Measurements from ENCODE around the gene HOXA3.

Gene HOXA3

DNA sequence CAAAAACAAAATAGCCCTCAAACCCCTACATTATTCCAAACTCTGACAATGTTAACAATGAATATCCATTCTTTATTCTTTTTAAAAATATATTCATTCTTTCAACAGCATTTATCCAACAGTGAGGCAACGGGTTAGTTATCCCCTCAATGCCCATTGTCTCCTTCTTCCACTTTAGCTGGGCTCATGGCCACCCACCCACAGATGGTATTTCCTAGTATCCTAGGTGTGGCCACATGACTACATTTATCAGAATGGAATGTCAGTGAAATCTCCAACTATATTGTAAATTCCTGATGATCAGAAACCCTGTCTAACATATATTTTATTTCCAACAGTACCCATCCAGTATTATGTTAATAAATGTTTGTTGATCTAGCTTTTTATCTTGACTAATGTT, 70.2 kb downstream of the HOXA3 start:
- H3K27me3 ChIP-seq: peaks cover 17% of the 10 kb centered on the region
- H3K4me3 ChIP-seq (ENCODE audit: low read depth, low read length): no peak overlapping the region
- TF ChIP-seq, protein P1, sequence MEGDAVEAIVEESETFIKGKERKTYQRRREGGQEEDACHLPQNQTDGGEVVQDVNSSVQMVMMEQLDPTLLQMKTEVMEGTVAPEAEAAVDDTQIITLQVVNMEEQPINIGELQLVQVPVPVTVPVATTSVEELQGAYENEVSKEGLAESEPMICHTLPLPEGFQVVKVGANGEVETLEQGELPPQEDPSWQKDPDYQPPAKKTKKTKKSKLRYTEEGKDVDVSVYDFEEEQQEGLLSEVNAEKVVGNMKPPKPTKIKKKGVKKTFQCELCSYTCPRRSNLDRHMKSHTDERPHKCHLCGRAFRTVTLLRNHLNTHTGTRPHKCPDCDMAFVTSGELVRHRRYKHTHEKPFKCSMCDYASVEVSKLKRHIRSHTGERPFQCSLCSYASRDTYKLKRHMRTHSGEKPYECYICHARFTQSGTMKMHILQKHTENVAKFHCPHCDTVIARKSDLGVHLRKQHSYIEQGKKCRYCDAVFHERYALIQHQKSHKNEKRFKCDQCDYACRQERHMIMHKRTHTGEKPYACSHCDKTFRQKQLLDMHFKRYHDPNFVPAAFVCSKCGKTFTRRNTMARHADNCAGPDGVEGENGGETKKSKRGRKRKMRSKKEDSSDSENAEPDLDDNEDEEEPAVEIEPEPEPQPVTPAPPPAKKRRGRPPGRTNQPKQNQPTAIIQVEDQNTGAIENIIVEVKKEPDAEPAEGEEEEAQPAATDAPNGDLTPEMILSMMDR (IDR thresholded peaks at IDR 0.05; ENCODE audit: low read depth, low read length): no peak
- no peak for DNase-seq
- H3K36me3 ChIP-seq: no peaks in the 10 kb centered on the region
- no peaks in the 10 kb centered on the region for H3K4me1 ChIP-seq
- no peaks in the 10 kb centered on the region for H3K9me3 ChIP-seq

DNA sequence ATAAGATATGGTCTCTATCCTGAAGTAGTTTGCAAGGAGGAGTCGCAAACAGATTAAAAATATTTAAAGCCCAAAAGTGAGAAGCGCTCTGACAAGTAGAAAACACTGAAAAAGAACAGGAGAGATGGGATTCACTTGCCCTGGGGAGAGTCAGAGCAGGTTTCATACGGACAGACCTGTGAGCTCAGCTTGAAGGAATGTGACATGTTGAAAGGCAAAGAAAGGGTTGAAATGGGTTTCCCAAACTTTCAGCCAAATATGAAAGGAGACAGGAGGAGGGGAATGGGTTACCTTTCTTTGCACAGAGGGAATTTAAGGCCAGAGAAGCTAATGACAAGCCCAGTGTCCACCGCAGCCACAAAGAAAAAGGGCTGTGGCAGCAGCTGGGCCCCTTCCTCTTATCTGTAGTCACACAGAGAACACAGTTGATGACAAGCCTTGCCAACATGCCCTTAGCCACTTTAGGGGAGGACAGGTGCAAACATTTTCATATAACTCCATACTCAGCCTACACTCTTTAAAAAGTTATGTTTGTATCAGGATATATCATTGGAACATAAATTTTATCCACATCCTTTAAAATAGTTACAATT, 71.4 kb downstream of the HOXA3 start:
- Histone ChIP-seq H3K36me3 (no peaks in the 10 kb centered on the region), H3K4me3 (ENCODE audit: low read depth, low read length) (no peak overlapping the region), H3K9me3 (no peaks in the 10 kb centered on the region), H3K4me1 (no peaks in the 10 kb centered on the region), H3K27me3 (peaks cover 7% of the 10 kb centered on the region)
- no peak for DNase-seq
- TF ChIP-seq, protein P1 (IDR thresholded peaks at IDR 0.05; ENCODE audit: low read depth, low read length): no peak

GRCh38 chr7:27079234-27079975, 73.0 kb downstream of the HOXA3 start:
- no peak for DNase-seq
- Histone ChIP-seq H3K27me3 (peaks cover 6% of the 10 kb centered on the region), H3K9me3 (no peaks in the 10 kb centered on the region), H3K36me3 (no peaks in the 10 kb centered on the region), H3K4me3 (ENCODE audit: low read depth, low read length) (no peak overlapping the region), H3K4me1 (no peaks in the 10 kb centered on the region)
- TF ChIP-seq, protein P1 (IDR thresholded peaks at IDR 0.05; ENCODE audit: low read depth, low read length): no peak

- H3K9me3 ChIP-seq: no peaks in the 10 kb centered on the region
- TF ChIP-seq, protein P1 (IDR thresholded peaks at IDR 0.05; ENCODE audit: low read depth, low read length): no peak
- no peaks in the 10 kb centered on the region; the same call in none of the 2 replicates for H3K27me3 ChIP-seq
- no peaks in the 10 kb centered on the region for H3K4me1 ChIP-seq
- no peak overlapping the region for H3K4me3 ChIP-seq (ENCODE audit: low read depth, low read length)
- no peak for DNase-seq
- H3K36me3 ChIP-seq: no peaks in the 10 kb centered on the region
These were observed 73.7 kb downstream of the HOXA3 start for GRCh38 chr7:27078616-27079233.

GRCh38 chr7:27073076-27073475, 79.3 kb downstream of the HOXA3 start:
- no peak for DNase-seq
- Histone ChIP-seq H3K9me3 (no peaks in the 10 kb centered on the region), H3K4me1 (no peaks in the 10 kb centered on the region), H3K27me3 (peaks cover 10% of the 10 kb centered on the region), H3K36me3 (no peaks in the 10 kb centered on the region), H3K4me3 (ENCODE audit: low read depth, low read length) (no peak overlapping the region)
- TF ChIP-seq, protein P1 (IDR thresholded peaks at IDR 0.05; ENCODE audit: low read depth, low read length): no peak
